Cortex of kidney (tissue), 1 donor: ENCODE results near the gene ADAMTS2.

Experiments used
- DNase-seq: peaks from one replicate; lab custom pipeline; 2025; lab: John Stamatoyannopoulos, UW

Gene ADAMTS2

GRCh38 chr5:179177711-179178575 lies 167.3 kb downstream of the ADAMTS2 start:
- no peak for DNase-seq

- DNase-seq, result no peak
Observed at GRCh38 chr5:179176571-179177230, 168.6 kb downstream of the ADAMTS2 start.

GRCh38 chr5:179176166-179176565 lies 169.1 kb downstream of the ADAMTS2 start:
- DNase-seq, result no peak

GRCh38 chr5:179171816-179172745 lies 173.2 kb downstream of the ADAMTS2 start:
- DNase-seq, result no peak

GRCh38 chr5:179171251-179171815 lies 173.9 kb downstream of the ADAMTS2 start:
- DNase-seq, result no peak

GRCh38 chr5:179170606-179171005 lies 174.7 kb downstream of the ADAMTS2 start:
- DNase-seq, result no peak

- no peak for DNase-seq
Observed at GRCh38 chr5:179169836-179170235, 175.4 kb downstream of the ADAMTS2 start.

- no peak for DNase-seq
Observed at GRCh38 chr5:179168664-179169063, 176.6 kb downstream of the ADAMTS2 start.

- no peak for DNase-seq
Observed at GRCh38 chr5:179167871-179168451, 177.3 kb downstream of the ADAMTS2 start.

GRCh38 chr5:179166886-179167841 lies 178.1 kb downstream of the ADAMTS2 start:
- DNase-seq, result no peak

GRCh38 chr5:179166171-179166885 lies 178.9 kb downstream of the ADAMTS2 start:
- no peak for DNase-seq

GRCh38 chr5:179165421-179166170 lies 179.7 kb downstream of the ADAMTS2 start:
- DNase-seq, result no peak

- DNase-seq, result no peak
Observed at GRCh38 chr5:179164331-179165311, 180.6 kb downstream of the ADAMTS2 start.

- DNase-seq, result no peak
Observed at GRCh38 chr5:179163236-179164155, 181.8 kb downstream of the ADAMTS2 start.

GRCh38 chr5:179162351-179163235 lies 182.7 kb downstream of the ADAMTS2 start:
- DNase-seq, result no peak

GRCh38 chr5:179161901-179162300 lies 183.4 kb downstream of the ADAMTS2 start:
- DNase-seq, result no peak
